GM19238 (cell line): ENCODE measurements around the gene C1QB.

ENCODE experiments used
- DNase-seq: peaks from one replicate; pipeline ENCODE4 v3.0.0; 2011; ENCODE audit warnings: low spot score; ENCODE audit not compliant: insufficient read length

Gene C1QB

GRCh38 chr1:22633697-22634463, 19.2 kb upstream of the C1QB start:
- DNase-seq: no peak

- no peak for DNase-seq
Observed at GRCh38 chr1:22635436-22635835, 17.6 kb upstream of the C1QB start.

GRCh38 chr1:22636353-22636752, 16.7 kb upstream of the C1QB start, which contains the start of gene C1QA:
Gene C1QA (plus strand): TSS chr1:22636628. CDS start chr1:22637617, 989 bp downstream.
- no peak for DNase-seq

GRCh38 chr1:22636927-22637326, 16.1 kb upstream of the C1QB start:
- DNase-seq: no peak

GRCh38 chr1:22637907-22638445, 15.1 kb upstream of the C1QB start:
- DNase-seq: no peak

- DNase-seq: no peak
Observed at GRCh38 chr1:22638476-22639234, 14.4 kb upstream of the C1QB start.

GRCh38 chr1:22639286-22639685, 13.8 kb upstream of the C1QB start:
- DNase-seq: no peak

GRCh38 chr1:22641247-22641646, 11.8 kb upstream of the C1QB start:
- DNase-seq: no peak

- DNase-seq: peak; percentile 80
Observed at GRCh38 chr1:22641906-22642636, 11.0 kb upstream of the C1QB start.

- DNase-seq: no peak
Observed at GRCh38 chr1:22643381-22643780, 9.7 kb upstream of the C1QB start, which contains the start of gene C1QC. Gene C1QC (plus strand): TSS chr1:22643633. CDS start chr1:22644024, 391 bp downstream.

GRCh38 chr1:22643928-22644327, 9.1 kb upstream of the C1QB start:
- no peak for DNase-seq

- no peak for DNase-seq
Observed at GRCh38 chr1:22645931-22646330, 7.1 kb upstream of the C1QB start.

- no peak for DNase-seq
Observed at GRCh38 chr1:22646384-22646783, 6.7 kb upstream of the C1QB start.

GRCh38 chr1:22650089-22650693, 2.8 kb upstream of the C1QB start:
- DNase-seq: no peak

GRCh38 chr1:22651941-22652856, 837 bp upstream of the C1QB start:
- DNase-seq: no peak

GRCh38 chr1:22654692-22655091, 1.7 kb downstream of the C1QB start:
- DNase-seq: no peak

GRCh38 chr1:22658385-22659163, 5.5 kb downstream of the C1QB start:
- no peak for DNase-seq

GRCh38 chr1:22660716-22661241, 7.7 kb downstream of the C1QB start:
- no peak for DNase-seq

GRCh38 chr1:22661880-22662279, 8.8 kb downstream of the C1QB start:
- DNase-seq: no peak
